Body of pancreas (tissue), 4 donors: Measurements from ENCODE around the gene PRSS3. TPM values are rescaled to one million over a fixed set of nuclear protein-coding genes. Genes with fewer than 3 reads are reported as not detected.
A peak's percentile ranks its signal among the peaks of the same experiment; 100 is the strongest.

ENCODE experiments used
- ATAC-seq: fragments of 150-250 bp; one replicate; pipeline ENCODE4 v1.9.1; 2016
- DNase-seq, 4 donors: peaks; one replicate each; pipeline ENCODE4 v3.0.0-alpha.2; 2019
- H3K27ac ChIP-seq, 4 donors: fragments of 200-600 bp; sonication (generic); 1 replicate in 3 of 4; 2 replicates in 1 of 4; pipeline versions ENCODE4 v1.5.1 to v1.6.1; 2016 to 2019; ENCODE audit warnings: mild to moderate bottlenecking in 1 of 4, mixed read lengths in 1 of 4, moderate library complexity in 1 of 4
- H3K27me3 ChIP-seq, 2 donors: fragments of 200-600 bp; sonication (generic); one replicate each; pipeline ENCODE4 v1.6.0; 2016; ENCODE audit warnings: mild to moderate bottlenecking in 1 of 2
- H3K36me3 ChIP-seq, 2 donors: fragments of 200-600 bp; sonication (generic); replicated peaks in 1 of 2; 2 replicates each; pipeline ENCODE4 v1.5.1; 2016; ENCODE audit warnings: low read depth in 2 of 2; ENCODE audit not compliant: insufficient read depth in 1 of 2
- H3K4me1 ChIP-seq: fragments of 200-600 bp; sonication (generic); one replicate; pipeline ENCODE4 v1.6.0; 2016
- H3K4me3 ChIP-seq, 2 donors: fragments of 200-600 bp; sonication (generic); 1 replicate in 1 of 2; 2 replicates in 1 of 2; pipeline ENCODE4 v1.5.1; 2016 to 2019
- H3K9me3 ChIP-seq, 3 donors: fragments of 200-600 bp; sonication (generic); 1 replicate in 2 of 3; 2 replicates in 1 of 3; pipeline ENCODE4 v1.5.1; 2016
- CTCF ChIP-seq, 7 experiments: fragments of 450-650 bp in 4 of 7; fragments of 200-600 bp in 3 of 7; sonication (generic) in 3 of 7; IDR thresholded peaks; one replicate each; pipeline ENCODE4 v1.5.1; 2016 to 2019; ENCODE audit warnings: antibody characterized with exemption in 7 of 7
- POLR2A ChIP-seq, 3 donors: fragments of 450-650 bp; IDR thresholded peaks; one replicate each; pipeline ENCODE4 v1.6.1; 2016; ENCODE audit warnings: antibody characterized with exemption in 3 of 3, mild to moderate bottlenecking in 2 of 3
- WGBS, 2 donors: methylation state at CpG; one replicate each; pipeline ENCODE4 v1.1.5; 2017; 5-methylcytosine and 5-hydroxymethylcytosine counted together
- intact Hi-C: fragments of 100-400 bp; cut with DNase I; formaldehyde crosslinking; loops from one replicate; pipeline ENCODE4 v1.15.1; 2023
- total RNA-seq, 2 donors: library from RNA; depleted of rRNA; stranded (reverse); fragments of >200 nt; gene quantifications; one replicate each; pipeline ENCODE4 v1.1.0, GENCODE V29; 2016

The PRSS3 gene
- total RNA-seq, 2 donors from 2014 or later: 526 to 604 TPM

GRCh38 chr9:33780276-33780675 lies 15.1 kb upstream of the PRSS3 start:
- no peaks in the 10 kb centered on the region for H3K27me3 ChIP-seq
- peaks cover 24% of the 10 kb centered on the region for H3K4me1 ChIP-seq
- no peak for ATAC-seq
- no peak overlapping the region for H3K4me3 ChIP-seq
- DNase-seq: no peak
- H3K9me3 ChIP-seq: no peaks in the 10 kb centered on the region
- no peaks in the 10 kb centered on the region for H3K36me3 ChIP-seq
- H3K27ac ChIP-seq: peak overlapping the region in 1 of 4 donors; percentile 35
- TF ChIP-seq CTCF (IDR thresholded peaks at IDR 0.05) (no peak), POLR2A (IDR thresholded peaks at IDR 0.05) (no peak)
- intact Hi-C loops: no loop called here

GRCh38 chr9:33781736-33782135 lies 13.6 kb upstream of the PRSS3 start:
- ATAC-seq (no peak), DNase-seq (no peak)
- intact Hi-C loops: no loop called here
- Histone ChIP-seq H3K4me1 (peaks cover 24% of the 10 kb centered on the region), H3K36me3 (no peaks in the 10 kb centered on the region), H3K9me3 (no peaks in the 10 kb centered on the region), H3K27ac (peak overlapping the region in 2 of 4 donors; percentile 18 to 67), H3K27me3 (no peaks in the 10 kb centered on the region), H3K4me3 (no peak overlapping the region)
- 75 to 83% methylated on average over 1 of the region's 1 CpG for WGBS, 2 donors
- TF ChIP-seq CTCF (IDR thresholded peaks at IDR 0.05) (no peak), POLR2A (IDR thresholded peaks at IDR 0.05) (no peak)

GRCh38 chr9:33782395-33783152 lies 12.8 kb upstream of the PRSS3 start:
- no peak for ATAC-seq
- Histone ChIP-seq H3K27me3 (no peaks in the 10 kb centered on the region), H3K4me1 (peaks cover 24% of the 10 kb centered on the region), H3K4me3 (no peak overlapping the region), H3K27ac (peak overlapping the region in 3 of 4 donors; percentile 12 to 67 (median 18)), H3K9me3 (no peaks in the 10 kb centered on the region), H3K36me3 (no peaks in the 10 kb centered on the region)
- 27 to 29% methylated on average over 4 of the region's 4 CpGs for WGBS, 2 donors
- no peak for DNase-seq
- intact Hi-C loops: no loop called here
- TF ChIP-seq CTCF (IDR thresholded peaks at IDR 0.05) (no peak), POLR2A (IDR thresholded peaks at IDR 0.05) (no peak)

- intact Hi-C loops: no loop called here
- peak overlapping the region in 3 of 4 donors; percentile 70 to 90 (median 89) for H3K27ac ChIP-seq
- H3K9me3 ChIP-seq: no peaks in the 10 kb centered on the region
- TF ChIP-seq POLR2A (IDR thresholded peaks at IDR 0.05) (peak in 1 of 3 donors; percentile 18), CTCF (IDR thresholded peaks at IDR 0.05) (peak in 6 of 7 experiments; percentile 25 to 71 (median 58))
- peak; percentile 76 for ATAC-seq
- no peak overlapping the region for H3K4me3 ChIP-seq
- peak; percentile 65 to 80 (median 73) for DNase-seq
- H3K27me3 ChIP-seq: no peaks in the 10 kb centered on the region
- peaks cover 32% of the 10 kb centered on the region for H3K4me1 ChIP-seq
- H3K36me3 ChIP-seq: no peaks in the 10 kb centered on the region
- 22 to 26% methylated on average over 5 of the region's 5 CpGs for WGBS, 2 donors
Observed at GRCh38 chr9:33785914-33786313, 9.4 kb upstream of the PRSS3 start.

DNA sequence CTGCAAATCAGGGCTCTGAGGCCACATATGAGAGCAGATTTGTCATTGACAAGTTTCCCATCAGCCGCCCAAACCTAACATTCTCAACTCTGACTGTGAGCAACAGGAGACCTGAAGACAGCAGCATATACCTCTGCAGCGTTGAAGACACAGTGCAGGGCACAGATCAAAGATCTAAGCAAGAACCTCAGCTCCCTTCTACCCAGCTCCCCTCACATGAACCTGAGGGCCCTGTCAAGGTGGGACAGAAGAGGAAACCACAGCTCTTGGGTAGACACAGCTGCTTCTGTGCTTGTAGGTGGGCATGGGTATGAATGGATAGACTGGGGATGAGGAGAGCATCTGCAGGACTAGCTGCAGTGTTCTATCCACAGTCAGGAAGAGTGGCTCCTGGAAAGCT lies 8.7 kb upstream of the PRSS3 start:
- no peak for DNase-seq
- Histone ChIP-seq H3K9me3 (no peaks in the 10 kb centered on the region), H3K36me3 (no peaks in the 10 kb centered on the region), H3K4me1 (peaks cover 39% of the 10 kb centered on the region), H3K27me3 (no peaks in the 10 kb centered on the region), H3K4me3 (peak overlapping the region in 1 of 2 donors; percentile 18), H3K27ac (peak overlapping the region; percentile 26 to 90 (median 80))
- 26 to 56% methylated on average over 2 of the region's 2 CpGs for WGBS, 2 donors
- no peak for ATAC-seq
- TF ChIP-seq POLR2A (IDR thresholded peaks at IDR 0.05) (no peak), CTCF (IDR thresholded peaks at IDR 0.05) (no peak)
- intact Hi-C loops: no loop called here
